ENCODE measurements around the gene FAR1.

- TF ChIP-seq CTCF (IDR thresholded peaks at IDR 0.05; ENCODE audit: low read length) (no peak), EZH2 (optimal IDR thresholded peaks at IDR 0.05; ENCODE audit: low read depth, low read length) (no peak)
Measured at GRCh38 chr11:13699041-13699440, 30.6 kb downstream of the FAR1 start.

Data from MM.1S (cell line).